HCEC 1CT (cell line): ENCODE results near the gene NOL4L.

Source experiments
- DNase-seq: peaks from one replicate; pipeline ENCODE4 v3.0.0-alpha.2; 2017

NOL4L gene

DNA sequence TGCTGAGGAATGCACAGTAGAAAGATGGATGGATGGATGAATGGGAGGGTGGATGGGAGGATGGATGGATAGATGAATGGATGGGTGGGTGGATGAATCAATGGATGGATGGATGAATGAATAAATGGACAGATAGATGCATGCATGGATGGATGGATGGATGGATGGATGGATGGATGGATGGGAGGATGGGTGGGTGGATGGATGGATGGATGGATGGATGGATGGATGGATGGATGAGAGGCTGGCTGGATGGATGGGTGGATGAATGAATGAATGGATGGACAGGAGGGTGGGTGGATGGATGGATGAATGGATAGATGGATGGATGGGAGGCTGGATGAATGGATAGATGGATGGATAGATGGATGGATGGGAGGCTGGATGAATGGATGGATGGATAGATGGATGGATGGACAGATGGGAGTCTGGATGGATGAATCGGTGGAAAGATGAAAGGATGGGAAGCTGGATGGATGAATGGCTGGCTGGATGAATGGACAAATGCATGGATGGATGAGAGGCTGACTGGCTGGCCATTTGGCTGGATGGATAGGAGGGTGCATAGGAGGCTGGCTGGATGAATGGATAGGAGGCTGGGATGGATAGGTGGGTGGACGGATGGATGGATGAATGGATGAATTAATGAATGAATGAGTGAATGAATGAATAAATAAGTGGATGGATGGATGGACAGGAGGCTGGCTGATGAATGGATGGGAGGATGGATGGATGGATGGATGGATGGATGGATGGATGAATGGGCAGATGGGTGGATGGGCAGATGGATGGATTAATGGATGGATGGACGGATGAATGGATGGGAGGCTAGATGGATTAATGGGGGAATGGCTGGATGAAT lies 28.3 kb upstream of the NOL4L start:
- no peak for DNase-seq

DNA sequence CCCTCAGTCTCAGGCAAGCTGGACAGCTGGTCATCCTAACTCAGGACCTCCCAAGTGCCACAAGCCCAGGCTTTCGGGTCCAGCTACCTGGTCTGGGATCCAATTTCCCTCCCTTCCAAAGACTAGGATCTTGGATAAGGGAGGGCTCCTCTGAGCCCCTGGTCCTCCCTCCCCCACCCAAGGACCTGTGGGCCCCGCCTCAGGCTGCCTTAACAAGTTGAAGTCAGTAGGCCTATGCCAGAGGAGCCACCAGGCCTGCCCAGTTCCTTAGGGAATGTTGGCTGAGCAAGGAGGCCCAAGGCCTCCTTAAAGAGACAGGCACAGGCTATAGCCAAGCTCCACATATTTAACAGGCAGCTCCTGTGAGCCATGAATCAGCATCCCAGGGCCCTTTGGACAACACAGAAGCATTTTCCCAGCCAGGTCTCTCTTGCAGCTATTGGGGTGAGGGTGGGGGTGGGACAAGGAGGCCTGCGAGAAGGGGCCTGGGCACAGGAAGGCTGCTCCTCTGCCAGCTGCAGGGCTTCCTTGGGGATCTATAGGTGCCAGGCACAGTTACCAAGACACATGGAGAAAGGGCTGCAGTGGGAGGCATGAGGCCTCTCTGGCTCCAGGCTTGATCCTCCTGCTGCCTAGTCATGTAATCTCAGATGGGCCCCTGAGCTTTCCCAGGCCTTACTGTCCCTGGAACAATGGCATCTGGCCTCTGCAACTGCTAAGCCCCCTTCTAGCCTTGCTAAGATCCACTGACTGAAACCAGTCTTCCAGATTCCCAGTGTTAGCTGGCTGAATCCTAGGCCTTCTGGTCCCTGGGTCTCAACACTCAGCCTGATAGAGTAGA lies 27.4 kb upstream of the NOL4L start:
- no peak for DNase-seq

DNA sequence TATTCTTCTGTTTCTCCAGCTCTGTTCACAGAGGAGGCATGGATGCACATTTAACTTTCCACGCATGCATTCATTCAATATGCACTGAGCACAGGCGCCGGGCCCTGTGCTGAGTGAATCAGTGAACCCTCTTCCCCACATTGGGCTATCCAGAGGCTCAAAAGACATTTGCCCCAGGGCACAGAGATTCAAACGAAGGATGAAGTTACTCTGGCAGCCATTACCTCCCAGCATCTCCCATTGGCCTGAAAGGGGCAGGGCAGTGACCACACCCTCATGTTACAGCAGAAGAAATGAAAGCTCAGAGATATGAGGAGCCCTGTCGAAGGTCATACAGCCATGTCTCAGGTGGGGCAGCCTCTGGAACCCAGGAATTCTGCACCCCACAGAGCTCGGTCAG lies 26.7 kb upstream of the NOL4L start:
- DNase-seq: no peak

DNA sequence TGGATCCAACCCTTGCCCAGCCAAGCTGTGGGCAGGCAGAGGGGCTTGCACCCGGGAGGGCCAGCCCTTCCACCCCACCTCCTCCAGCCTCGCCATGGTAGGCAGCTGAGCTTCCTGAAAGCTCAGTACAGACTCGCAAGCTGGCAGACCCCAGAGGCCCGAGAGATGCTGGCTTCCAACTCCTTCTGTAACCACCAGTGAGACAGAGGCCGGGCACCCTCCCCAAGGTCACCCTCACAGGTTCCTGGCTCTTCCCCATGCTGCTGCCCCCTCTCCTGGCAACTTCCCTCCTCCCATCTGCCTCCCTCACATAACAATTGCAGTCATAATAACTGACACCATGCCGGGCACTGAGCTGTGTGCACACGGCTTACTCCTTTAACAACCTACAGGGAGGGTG lies 26.2 kb upstream of the NOL4L start:
- DNase-seq: no peak

DNA sequence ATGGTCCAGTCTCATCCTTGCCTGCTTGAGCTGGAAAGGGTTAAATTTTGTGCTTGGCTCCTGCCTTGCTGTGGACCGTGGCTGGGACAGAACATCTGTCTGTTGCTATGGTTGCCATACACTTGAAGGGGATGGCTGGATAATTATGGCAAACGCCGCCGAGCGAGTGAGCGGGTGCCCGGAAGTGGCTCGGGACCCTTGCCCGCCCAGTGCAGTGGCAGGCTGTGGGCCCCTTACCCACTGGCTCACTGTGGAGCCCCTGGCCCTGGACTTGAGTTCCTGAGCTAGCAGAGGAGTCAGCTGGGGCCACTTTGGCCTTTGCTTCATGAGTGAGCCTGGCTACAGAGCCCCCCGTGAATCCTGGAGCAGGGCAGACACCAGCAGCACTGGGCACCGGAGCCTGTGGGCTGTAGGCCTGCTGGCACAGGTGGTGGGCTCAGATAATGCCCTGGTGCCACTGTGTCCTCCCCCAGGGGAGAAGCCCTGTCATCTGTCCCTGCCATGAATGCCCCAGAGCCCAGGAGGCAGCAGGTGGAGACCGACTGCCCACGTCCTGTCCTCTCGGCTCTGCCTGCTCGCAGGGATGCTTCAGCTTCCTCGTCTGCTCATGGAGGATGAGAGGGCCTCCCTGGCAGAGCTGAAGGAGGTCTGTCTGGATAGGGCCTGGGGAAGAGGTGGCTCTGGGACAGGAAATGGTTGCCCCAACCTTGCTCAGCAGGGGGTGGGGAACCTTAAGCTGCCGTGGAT lies 25.5 kb upstream of the NOL4L start:
- DNase-seq: no peak

DNA sequence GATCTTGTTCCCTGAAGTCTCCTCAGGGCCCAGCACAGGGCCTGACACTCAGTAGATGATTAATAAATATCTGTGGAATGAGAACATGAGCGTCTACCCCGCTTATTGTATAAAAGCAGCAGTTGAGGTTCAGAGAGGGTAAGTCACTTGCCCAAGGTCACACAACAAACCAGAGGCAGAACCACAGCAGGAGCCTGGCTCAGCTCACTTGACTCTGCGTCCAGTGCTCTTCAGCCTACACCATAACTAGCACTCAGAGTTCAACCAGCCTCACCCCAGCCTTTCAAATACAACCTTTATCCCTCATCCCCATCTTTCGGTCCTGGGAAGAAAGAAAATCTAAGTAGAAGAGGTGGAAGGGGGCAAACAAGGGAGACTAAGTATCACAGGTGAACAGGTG lies 24.9 kb upstream of the NOL4L start:
- DNase-seq: no peak

DNA sequence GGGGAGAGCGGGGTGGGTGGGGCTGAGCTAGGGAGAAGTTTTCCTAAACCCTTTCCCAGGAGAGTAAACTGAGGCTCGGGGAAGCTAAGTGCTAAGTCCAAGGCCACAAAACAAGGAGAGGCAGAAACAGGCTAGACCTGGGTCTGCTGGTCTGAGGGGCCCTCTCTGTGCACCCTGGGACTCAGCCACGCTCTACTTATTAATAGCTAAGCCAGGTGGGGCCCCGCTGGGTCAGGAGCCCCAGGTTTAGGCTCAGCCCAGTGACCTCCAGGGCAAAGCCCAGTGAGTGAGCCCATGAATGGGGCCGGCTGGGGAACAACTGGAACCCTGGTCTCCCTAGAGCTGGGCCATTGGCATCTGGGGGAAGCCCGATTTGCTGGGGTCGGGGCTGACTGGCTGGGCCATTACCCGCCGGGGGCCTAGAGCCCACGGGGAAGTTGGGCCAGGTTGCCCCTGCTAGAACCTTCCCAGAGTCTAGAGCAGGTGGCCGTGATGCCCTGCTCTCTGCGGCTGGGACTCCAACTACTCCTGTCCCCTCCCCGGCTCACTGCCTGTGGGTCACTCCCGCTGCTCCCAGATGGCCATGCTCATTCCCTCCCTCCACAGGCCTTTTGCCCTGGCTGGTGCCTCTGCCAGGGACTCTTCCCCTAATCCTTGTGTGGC lies 24.1 kb upstream of the NOL4L start:
- DNase-seq: no peak

DNA sequence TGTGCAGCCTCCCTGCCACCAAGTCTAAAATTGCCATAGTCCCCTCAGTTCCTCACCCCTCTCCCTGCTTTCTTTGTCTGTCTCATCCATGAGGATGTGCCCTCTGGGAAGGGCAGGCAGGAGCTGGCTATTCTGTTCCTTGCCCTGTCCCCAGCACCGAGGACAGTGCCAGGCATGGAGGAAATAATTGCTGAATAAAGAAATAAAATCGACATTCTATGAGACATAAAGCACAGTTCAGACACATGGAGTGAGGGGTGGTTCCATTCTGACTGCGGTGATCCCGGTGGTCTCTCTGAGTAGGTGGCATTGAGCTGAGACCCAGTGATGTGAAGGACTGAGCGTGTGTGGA lies 23.5 kb upstream of the NOL4L start:
- DNase-seq: no peak

DNA sequence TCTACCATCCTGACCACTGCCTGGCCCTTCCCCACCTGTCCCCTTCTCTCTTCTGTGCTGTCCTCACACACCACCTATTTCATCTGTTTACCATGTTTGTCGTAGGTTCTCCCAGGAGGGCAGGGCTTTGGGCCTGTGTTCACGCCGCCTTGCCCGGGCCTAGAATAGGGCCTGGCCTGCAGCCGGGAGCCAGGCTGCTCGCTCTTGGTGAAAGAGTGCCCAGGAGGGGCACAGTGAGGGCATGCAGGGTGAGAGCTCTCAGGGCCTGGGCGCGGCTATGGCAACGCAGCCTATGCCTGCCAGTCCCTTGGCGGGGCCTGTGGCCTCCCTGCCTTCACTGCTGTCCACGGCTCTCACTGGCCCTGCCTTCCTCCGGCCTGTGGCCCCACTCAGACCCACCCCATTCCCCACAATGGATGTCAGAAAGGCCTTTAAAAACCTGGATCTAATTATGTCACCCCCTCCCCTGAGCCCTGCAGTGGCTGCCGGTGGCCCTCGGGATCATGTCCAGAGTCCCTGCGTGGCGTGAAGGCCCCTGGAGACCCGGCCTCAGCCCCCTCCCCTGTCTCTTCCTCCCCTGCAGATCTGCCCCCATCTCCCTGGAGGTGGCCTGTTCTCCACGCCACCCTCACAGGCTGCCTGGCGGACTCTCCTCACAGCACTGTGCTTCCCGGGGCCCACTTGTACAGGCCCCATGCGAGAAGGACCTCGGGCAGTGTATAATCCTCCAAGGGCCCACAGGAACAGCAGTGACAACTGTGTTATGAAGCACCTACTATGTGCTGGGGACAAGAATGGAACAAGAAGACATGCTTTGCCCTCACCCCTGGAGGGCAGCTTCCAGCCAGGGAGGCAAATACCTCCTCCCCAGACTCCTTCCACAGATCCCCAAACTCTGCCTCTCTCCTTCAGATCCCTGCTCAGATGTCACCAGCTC lies 22.9 kb upstream of the NOL4L start:
- no peak for DNase-seq

DNA sequence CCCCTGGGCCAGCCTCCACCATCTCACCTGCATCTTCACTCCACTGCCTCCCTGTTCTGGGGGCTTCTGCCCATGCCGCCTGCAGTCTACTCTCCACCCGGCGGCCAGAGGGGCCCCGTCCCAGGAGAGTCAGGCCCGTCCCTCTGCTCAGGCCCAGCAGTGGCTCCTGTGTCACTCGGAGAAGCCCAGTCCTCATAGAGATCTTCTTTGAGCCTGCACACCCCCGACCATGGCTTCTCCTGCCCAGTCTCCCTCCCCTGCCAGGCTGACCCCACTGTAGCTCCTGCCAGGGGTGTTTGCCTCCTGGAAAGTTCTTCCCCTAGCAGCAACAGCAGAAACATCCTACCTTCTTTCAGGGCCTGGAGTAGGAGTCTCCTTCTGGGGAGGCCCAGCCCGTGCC lies 22.2 kb upstream of the NOL4L start:
- DNase-seq: no peak

DNA sequence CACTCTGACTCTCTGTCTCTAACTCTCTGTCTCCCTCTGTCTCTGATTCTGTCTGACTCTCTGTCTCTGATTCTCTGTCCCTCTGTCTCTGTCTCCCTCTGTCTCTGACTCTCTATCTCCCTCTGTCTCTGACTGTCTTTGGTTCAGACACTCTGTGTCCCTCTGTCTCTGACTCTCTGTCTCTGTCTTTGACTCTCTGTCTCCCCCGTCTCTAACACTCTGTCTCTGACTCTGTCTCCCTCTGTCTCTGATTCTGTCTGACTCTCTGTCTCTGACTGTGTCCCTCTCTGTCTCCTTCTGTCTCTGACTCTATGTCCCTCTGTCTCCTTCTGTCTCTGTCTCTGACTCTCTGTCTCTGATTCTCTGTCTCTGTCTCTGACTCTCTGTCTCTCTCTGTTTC lies 21.7 kb upstream of the NOL4L start:
- DNase-seq: no peak

DNA sequence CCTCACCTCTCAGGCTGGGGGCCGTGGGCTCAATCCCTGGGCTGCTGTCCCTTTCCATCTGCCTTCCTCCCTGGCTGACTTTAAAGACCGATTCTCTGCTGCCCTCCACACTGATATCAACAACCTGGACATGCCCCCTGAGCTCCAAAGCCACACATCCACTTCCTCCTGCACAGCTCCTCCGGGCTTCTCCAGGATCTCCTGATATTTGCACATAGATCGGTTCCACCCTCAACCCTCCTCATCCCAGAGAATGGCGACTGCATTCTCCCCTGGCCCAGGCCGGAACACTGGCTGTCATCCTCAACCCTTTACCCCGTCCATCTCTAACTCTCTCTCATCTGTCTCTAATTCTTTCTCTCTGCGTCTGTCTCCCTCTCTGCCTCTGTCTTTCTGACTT lies 21.0 kb upstream of the NOL4L start:
- no peak for DNase-seq

DNA sequence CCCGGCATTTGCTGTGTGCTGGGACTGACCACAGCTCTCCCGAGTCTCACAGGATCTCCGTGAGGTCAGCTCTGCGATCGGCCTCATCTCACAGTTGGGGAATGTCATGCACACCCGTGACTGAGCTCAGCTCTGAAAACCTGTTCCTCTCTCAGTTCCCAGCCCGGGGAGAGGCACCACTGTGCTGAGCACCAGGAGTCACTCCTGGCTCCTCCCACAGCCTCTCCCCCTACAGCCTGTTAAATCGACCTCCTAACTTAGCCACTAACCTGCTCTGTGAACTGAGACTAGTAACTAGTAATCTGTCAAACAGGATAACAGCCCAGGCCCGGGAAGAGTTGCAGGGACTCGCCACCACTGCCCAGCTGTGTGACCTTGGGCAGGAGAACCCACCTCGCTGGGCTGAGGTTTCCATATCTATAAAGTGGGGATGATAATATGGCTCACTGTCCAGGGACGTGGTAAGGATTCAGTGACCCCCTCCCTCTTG lies 20.1 kb upstream of the NOL4L start:
- DNase-seq: no peak

DNA sequence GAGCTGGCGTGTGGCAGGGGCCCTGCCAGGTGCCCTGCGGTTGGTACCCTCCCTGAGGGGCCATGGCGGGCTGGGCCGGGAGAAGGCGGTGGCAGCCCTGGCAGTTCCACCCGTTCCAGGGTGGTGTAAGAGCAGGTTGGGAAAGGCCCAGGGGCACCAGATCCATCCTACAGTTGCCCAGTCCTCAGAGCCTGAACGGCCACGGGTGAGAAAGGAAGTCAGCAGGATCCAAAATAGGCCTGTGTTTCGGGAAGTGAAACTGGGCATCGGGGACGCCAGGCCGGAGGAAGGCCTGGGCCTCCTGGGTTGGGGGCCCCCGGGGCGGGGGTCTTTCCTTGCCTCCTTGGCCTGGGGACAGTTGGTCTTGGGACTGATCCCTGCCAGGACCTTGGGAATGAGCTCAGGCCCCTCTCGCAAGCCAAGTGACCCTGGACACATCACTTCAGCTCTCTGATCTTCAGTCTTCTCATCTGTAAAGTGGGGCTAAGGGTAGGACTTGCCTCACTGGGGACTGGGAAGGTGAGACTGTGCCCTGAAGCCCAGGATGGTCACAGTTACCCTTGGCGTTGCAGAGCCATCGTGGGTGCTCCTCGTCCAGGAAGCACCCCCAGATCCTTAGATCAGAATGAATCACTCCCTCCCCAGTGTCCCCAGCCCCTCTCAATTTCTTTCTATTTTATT lies 18.1 kb upstream of the NOL4L start:
- no peak for DNase-seq

DNA sequence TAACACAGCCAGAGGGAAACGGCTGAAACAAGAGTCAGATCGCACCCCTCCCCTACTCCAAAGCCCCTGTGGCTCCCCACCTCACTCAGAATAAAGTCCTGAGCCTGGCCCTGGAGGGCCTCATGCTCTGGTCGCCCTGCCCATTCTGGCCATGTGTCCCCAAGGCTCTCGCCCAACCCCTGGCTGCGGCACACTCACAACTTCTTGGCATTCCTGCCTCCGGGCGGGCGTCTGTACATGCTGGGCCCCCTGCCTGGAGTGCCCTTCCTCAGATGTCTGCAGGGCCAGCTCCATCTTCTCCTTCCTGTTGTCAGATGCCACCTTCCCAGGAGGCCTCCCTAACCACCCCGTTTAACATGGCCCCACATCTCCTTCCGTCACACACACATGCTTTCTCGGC lies 17.1 kb upstream of the NOL4L start:
- no peak for DNase-seq

DNA sequence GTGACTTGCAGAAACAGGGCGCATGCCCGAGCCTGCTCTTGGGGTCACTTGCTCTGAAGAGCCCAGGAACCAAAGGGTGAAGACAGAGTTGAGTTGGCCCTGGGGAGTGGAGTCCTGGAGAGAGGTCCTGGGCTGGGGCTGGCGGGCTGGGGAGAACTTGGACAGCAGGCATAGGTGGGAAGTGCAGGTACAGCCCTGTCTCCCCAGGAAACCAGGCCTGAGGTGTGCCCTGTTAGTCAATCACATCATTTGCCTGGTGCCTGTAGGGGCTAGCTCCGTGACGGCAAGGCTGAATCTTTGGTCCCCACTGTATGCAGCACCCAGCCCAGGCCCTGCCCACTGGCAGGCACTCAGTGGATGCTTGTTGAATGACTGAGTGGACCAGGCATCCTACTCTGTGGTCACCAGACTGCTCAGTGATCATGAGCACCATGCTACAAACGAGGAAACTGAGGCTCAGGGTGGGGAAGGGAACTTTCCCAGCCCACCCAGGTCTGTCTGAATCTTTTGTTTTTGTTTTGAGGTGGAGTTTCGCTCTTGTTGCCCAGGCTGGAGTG lies 15.6 kb upstream of the NOL4L start:
- DNase-seq: no peak

DNA sequence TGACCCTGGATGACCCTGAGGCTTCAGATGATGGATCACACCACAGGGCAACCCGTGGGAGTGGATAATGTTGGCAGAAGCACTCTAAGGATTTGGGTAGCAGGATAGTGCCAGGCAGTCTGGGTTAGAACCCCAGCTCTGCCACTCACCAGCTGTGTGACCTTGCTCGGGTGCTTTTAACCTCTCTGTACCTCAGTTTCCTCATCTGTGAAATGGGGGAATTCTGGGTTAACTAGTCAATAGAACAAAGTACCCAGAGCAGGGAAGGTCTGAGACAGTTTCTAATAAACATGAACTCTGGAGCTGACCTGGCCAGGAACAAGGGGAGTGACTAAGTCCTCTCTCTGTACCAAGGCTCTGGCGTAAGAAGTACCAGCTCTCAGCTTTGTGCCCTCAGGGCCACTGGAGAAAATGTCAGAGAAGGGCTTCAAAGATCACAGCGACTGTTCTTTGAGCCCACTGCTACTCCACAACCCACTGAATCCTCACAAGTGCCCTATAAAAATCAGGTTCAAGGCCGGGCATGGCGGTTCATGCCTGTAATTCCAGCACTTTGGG lies 14.7 kb upstream of the NOL4L start:
- DNase-seq: no peak

DNA sequence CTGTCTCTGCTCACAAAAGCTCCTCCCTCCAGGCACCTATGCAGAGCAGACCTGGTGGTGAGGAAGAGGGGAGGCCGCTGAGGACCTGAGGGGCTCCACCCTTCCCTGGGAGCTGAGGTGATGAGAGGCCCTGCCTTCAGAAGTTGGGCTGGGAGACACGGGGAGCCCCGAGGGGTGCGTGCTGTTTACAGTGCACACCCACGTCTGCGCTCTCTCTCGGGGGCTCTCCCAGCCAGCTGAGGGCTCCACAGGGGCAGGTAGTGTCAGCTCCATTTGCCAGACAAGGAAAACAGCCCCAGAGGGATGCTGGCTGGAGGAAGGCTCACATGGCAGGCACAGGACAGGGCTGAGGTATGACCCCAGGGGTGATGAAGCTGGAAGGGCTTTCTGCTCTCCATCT lies 13.5 kb upstream of the NOL4L start:
- DNase-seq: no peak

DNA sequence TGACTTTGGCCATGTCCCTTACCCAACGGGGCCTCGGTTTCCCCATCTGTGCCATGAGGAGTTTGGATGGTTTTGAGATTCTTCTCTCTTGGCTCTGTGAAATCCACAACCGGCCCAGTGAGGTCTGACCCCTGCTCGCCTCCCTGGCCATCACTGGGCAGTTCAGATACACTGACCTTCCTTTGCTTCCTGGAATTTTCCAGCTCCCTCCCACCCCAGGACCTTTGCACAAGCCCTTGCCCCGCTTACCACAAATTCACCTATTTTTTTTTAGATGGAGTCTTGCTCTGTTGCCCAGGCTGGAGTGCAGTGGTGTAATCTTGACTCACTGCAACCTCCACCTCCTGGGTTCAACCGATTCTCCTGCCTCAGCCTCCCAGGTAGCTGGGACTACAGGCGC lies 12.6 kb upstream of the NOL4L start:
- no peak for DNase-seq

DNA sequence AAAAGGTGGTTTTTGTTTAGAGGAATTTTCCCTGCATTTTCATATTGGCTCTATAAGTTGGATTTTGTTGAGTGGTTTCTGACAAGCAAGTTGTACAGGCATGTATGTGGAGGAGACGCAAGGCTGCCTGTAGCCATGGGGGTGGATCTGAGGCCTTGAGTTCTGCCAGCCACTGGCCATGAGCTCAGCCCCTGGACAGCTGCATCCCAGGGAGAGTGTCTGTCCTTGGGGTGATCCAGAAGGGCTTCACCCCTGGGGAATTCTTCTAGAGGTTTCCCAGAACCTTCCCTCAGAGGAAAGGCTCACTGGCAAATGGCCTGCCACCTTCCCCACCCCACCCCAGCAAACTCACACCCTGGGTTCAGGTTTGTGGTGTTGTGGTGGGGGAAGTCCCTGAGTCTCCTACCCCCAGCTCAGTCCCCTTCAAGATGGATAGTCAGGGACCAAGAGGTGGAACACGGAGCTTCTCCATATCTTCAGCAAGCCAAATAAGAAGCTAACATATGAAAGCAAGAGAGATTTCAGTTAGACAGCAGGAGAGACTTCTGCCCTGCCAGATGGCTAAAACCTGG lies 11.6 kb upstream of the NOL4L start:
- DNase-seq: no peak
